CD4-positive, alpha-beta T cell treated with Interferon alpha-2 for 1 hour (primary cell): Measurements from ENCODE around the gene NFASC.

Experiments used
- DNase-seq, 2 donors: peaks; one replicate each; pipeline ENCODE4 v3.0.0-alpha.2; 2020 to 2022

NFASC gene

GRCh38 chr1:204870160-204870912 lies at the start of gene NFASC:
NFASC (plus strand) TSS chr1:204870862; CDS start chr1:204944316, 73,454 bp downstream.
- no peak for DNase-seq

GRCh38 chr1:204821476-204821875 lies 49.2 kb upstream of the NFASC start:
- no peak for DNase-seq

- DNase-seq: no peak
Observed at GRCh38 chr1:204821924-204822323, 48.7 kb upstream of the NFASC start.

GRCh38 chr1:204826970-204827369 lies 43.7 kb upstream of the NFASC start:
- no peak for DNase-seq

GRCh38 chr1:204828352-204828850 lies 42.3 kb upstream of the NFASC start:
- DNase-seq: peak in 1 of 2 donors; percentile 22

- DNase-seq: no peak
Observed at GRCh38 chr1:204829133-204829825, 41.4 kb upstream of the NFASC start.

GRCh38 chr1:204830747-204831146 lies 39.9 kb upstream of the NFASC start:
- DNase-seq: no peak

- no peak for DNase-seq
Observed at GRCh38 chr1:204831186-204831585, 39.5 kb upstream of the NFASC start.

GRCh38 chr1:204834336-204834735 lies 36.3 kb upstream of the NFASC start:
- no peak for DNase-seq

GRCh38 chr1:204834752-204835151 lies 35.9 kb upstream of the NFASC start:
- no peak for DNase-seq

GRCh38 chr1:204835737-204836136 lies 34.9 kb upstream of the NFASC start:
- DNase-seq: no peak

- DNase-seq: no peak
Observed at GRCh38 chr1:204836856-204837255, 33.8 kb upstream of the NFASC start.

- peak in 1 of 2 donors; percentile 4 for DNase-seq
Observed at GRCh38 chr1:204837440-204838084, 33.1 kb upstream of the NFASC start.

GRCh38 chr1:204841316-204841715 lies 29.3 kb upstream of the NFASC start:
- DNase-seq: no peak

- DNase-seq: no peak
Observed at GRCh38 chr1:204841798-204842197, 28.9 kb upstream of the NFASC start.

- DNase-seq: no peak
Observed at GRCh38 chr1:204842369-204842768, 28.3 kb upstream of the NFASC start.

GRCh38 chr1:204842892-204843291 lies 27.8 kb upstream of the NFASC start:
- DNase-seq: no peak

GRCh38 chr1:204846546-204846945 lies 24.1 kb upstream of the NFASC start:
- no peak for DNase-seq

GRCh38 chr1:204848579-204848978 lies 22.1 kb upstream of the NFASC start:
- DNase-seq: no peak

- DNase-seq: no peak
Observed at GRCh38 chr1:204852854-204853253, 17.8 kb upstream of the NFASC start.

GRCh38 chr1:204853436-204853835 lies 17.2 kb upstream of the NFASC start:
- no peak for DNase-seq

- no peak for DNase-seq
Observed at GRCh38 chr1:204854286-204854685, 16.4 kb upstream of the NFASC start.

- no peak for DNase-seq
Observed at GRCh38 chr1:204858363-204858821, 12.3 kb upstream of the NFASC start.

- DNase-seq: no peak
Observed at GRCh38 chr1:204859861-204860267, 10.8 kb upstream of the NFASC start.
